Brain microvascular endothelial cell (primary cell): ENCODE results near the gene CLEC3B.
"Not testable (repeated sequence)": the region's sequence is repeated elsewhere in the genome, so short reads cannot be mapped to it uniquely, and the experiment has no call there.

ENCODE experiments used
- DNase-seq: peaks from one replicate; pipeline ENCODE4 v3.0.0-alpha.2; 2020
- H3K27ac ChIP-seq: fragments of 250-450 bp; sonication (Bioruptor Pico); 2 replicates; pipeline ENCODE4 v1.5.1; 2020; ENCODE audit warnings: mild to moderate bottlenecking, moderate library complexity
- H3K27me3 ChIP-seq: fragments of 250-450 bp; sonication (Bioruptor Pico); replicated peaks from 2 replicates; pipeline ENCODE4 v1.5.1; 2020; ENCODE audit warnings: mild to moderate bottlenecking
- H3K36me3 ChIP-seq: fragments of 250-450 bp; sonication (Bioruptor Pico); replicated peaks from 2 replicates; pipeline ENCODE4 v1.5.1; 2020; ENCODE audit warnings: mild to moderate bottlenecking
- H3K4me3 ChIP-seq: 2 replicates; pipeline ENCODE4 v1.5.1; 2011; ENCODE audit warnings: low read depth, mild to moderate bottlenecking, control low read depth, low read length, moderate library complexity
- CTCF ChIP-seq: IDR thresholded peaks from 2 replicates; pipeline ENCODE4 v1.5.1; 2011; ENCODE audit warnings: low read depth, mild to moderate bottlenecking, moderate library complexity, low read length, control low read depth, inconsistent platforms; ENCODE audit errors: missing control alignments
- in situ Hi-C: cut with HindIII; loops from 2 replicates; pipeline ENCODE4 v1.10.0; 2017; ENCODE audit warnings: low sequenced_read_pairs, low pct_ligation_motif_present

The CLEC3B gene

GRCh38 chr3:45071075-45071474, 45.0 kb downstream of the CLEC3B start:
- no peak overlapping the region for H3K27ac ChIP-seq
- no peak overlapping the region for H3K4me3 ChIP-seq
- DNase-seq, result no peak
- in situ Hi-C loops, result no loop called here
- no peaks in the 10 kb centered on the region for H3K27me3 ChIP-seq
- TF ChIP-seq CTCF, result no peak
- H3K36me3 ChIP-seq, result no peaks in the 10 kb centered on the region

- no peak for DNase-seq
- no peaks in the 10 kb centered on the region for H3K36me3 ChIP-seq
- H3K4me3 ChIP-seq, result no peak overlapping the region
- no peak for TF ChIP-seq CTCF
- H3K27ac ChIP-seq, result no peak overlapping the region
- H3K27me3 ChIP-seq, result no peaks in the 10 kb centered on the region
- in situ Hi-C loops, result no loop called here
Observed at GRCh38 chr3:45075821-45076625, 49.9 kb downstream of the CLEC3B start.

- H3K36me3 ChIP-seq, H3K4me3 ChIP-seq, DNase-seq, in situ Hi-C loops, H3K27me3 ChIP-seq, H3K27ac ChIP-seq: not testable (repeated sequence)
Observed at GRCh38 chr3:45078256-45078655, 52.2 kb downstream of the CLEC3B start.

DNA sequence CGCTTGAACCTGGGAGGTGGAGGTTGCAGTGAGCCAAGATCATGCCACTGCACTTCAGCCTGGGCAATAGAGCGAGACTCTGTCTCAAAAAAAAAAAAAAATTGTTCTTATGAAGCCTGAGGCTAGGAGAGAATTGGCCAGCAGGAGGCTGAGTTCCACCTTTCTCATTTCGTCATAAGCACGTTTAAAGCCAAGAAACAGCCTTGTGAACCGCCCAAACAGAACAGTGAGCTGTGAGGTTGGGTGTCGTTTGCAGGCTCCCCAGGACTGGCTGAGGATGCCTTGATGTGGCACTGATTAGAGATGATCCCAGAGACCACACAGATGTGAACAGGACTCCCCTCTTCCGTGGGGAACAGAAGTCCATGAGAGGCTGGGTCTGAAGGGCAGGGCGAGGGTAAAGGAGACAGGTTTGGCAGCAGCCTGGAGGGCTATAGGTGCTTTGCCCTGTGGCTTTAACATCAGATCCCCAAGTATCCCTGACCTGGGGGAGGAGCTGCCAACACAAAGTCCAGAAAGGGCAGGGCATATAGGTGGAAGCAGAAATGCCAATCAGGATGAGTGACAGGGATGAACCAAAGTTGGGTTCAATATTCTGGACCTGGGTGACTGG, 52.9 kb downstream of the CLEC3B start:
- DNase-seq, result no peak
- no peak overlapping the region for H3K27ac ChIP-seq
- in situ Hi-C loops, result no loop called here
- no peak overlapping the region for H3K4me3 ChIP-seq
- TF ChIP-seq CTCF, result peak; percentile 58
- H3K36me3 ChIP-seq, result no peaks in the 10 kb centered on the region
- no peaks in the 10 kb centered on the region for H3K27me3 ChIP-seq

DNA sequence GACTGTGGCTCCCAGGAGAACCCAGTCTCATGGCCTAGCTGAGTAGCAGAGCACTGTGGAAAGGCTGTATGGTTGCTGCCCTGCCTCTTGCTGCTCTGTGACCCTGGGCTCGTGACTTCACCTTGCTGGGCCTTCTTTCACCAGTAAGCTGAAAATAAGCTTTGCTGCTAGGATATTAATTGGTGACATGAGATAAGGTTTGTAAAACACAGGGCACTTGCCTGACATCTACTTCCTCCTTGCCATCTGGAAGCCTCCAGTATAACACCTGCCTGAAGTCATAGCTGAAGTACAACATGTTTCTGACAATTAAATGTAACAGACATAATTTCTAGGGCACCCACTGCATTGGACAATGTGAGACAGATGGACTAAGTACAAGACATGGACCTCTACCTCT, 53.6 kb downstream of the CLEC3B start:
- TF ChIP-seq CTCF, result no peak
- Histone ChIP-seq H3K36me3 (no peaks in the 10 kb centered on the region), H3K27me3 (no peaks in the 10 kb centered on the region), H3K27ac (no peak overlapping the region), H3K4me3 (no peak overlapping the region)
- no peak for DNase-seq
- in situ Hi-C loops, result no loop called here

GRCh38 chr3:45080824-45081223, 54.7 kb downstream of the CLEC3B start:
- H3K27ac ChIP-seq, result no peak overlapping the region
- DNase-seq, result no peak

More at GRCh38 chr3:45080824-45081223, 54.7 kb downstream of the CLEC3B start:
- Histone ChIP-seq H3K27me3 (no peaks in the 10 kb centered on the region), H3K4me3 (no peak overlapping the region), H3K36me3 (no peaks in the 10 kb centered on the region)
- TF ChIP-seq CTCF, result no peak
- in situ Hi-C loops, result no loop called here
